ENCODE data around the gene RGS19. TPM values are rescaled to one million over a fixed set of nuclear protein-coding genes. Genes with fewer than 3 reads are reported as not detected.

The RGS19 gene
- total and polyA plus RNA-seq, 4 donors: 4.9 to 12.9 (median 6.3) TPM

DNA sequence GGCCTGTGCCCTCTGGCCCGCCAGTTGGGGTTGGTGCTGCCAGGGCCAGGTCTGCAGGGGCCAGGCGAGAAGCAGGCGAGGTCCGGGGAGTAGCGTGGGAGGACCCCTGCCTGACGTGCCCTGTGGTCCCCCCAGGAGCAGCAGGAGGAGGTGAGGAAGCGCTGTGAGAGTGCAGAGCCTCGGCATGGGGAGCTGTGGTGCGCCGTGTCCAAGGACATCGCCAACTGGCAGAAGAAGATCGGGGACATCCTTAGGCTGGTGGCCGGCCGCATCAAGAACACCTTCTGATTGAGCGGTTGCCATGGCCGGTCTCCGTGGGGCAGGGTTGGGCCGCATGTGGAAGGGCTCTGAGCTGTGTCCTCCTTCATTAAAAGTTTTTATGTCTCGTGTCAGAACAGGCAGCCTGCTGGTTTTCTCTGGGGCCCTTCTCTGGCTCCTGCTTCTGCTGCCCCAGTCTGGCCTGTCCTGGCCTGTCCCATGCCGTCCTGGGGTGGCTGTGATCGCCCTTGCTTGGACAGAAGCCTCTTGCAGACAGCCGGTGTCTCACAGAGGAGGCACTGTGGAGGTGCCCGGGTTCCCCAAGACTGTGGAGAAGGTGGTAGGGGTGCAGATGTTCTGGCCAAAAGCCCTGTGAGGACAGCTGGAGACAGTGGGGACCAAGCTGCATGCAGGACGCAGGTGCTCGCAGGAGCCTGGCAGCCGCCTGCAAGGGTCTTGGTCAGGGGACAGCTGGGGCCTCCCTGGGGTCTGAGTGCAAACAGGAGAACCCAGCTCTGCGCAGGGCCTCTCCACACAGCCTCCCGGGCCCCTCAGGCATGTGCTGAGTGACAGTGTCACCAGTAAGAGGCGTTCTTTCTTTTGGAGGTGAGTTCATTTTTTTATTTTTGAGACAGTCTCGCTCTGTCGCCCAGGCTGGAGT, 46.4 kb downstream of the RGS19 start:
- Histone ChIP-seq H3K27me3 (ENCODE audit: control insufficient read depth in 4 of 4, insufficient read depth in 4 of 4, low read length in 3 of 4) (no peaks in the 10 kb centered on the region), H3K4me3 (ENCODE audit: low read depth in 1 of 3, low read length in 3 of 3) (no peak overlapping the region), H3K9me3 (ENCODE audit: control insufficient read depth in 4 of 4, low read length in 3 of 4) (no peaks in the 10 kb centered on the region), H3K4me1 (ENCODE audit: control insufficient read depth in 4 of 4, insufficient read depth in 4 of 4, low read length in 3 of 4) (peaks cover 0 to 5% (median 3%) of the 10 kb centered on the region in 4 donors), H3K9ac (ENCODE audit: low read depth in 1 of 2, low read length in 2 of 2) (no peak overlapping the region), H3K36me3 (ENCODE audit: control insufficient read depth in 4 of 4, insufficient read depth in 3 of 4, low read depth in 1 of 4, low read length in 3 of 4) (peaks cover 15 to 57% (median 23%) of the 10 kb centered on the region in 4 donors), H3K27ac (ENCODE audit: low read depth in 1 of 2, low read length in 2 of 2) (no peak overlapping the region)
- 95% methylated on average over 31 of the region's 31 CpGs for WGBS
- DNase-seq (ENCODE audit: low spot score): no peak
- TF ChIP-seq EGR1 (IDR thresholded peaks at IDR 0.05; ENCODE audit: low read depth in 2 of 2) (no peak), HNF4A (conservative IDR thresholded peaks at IDR 0.05) (no peak)

DNA sequence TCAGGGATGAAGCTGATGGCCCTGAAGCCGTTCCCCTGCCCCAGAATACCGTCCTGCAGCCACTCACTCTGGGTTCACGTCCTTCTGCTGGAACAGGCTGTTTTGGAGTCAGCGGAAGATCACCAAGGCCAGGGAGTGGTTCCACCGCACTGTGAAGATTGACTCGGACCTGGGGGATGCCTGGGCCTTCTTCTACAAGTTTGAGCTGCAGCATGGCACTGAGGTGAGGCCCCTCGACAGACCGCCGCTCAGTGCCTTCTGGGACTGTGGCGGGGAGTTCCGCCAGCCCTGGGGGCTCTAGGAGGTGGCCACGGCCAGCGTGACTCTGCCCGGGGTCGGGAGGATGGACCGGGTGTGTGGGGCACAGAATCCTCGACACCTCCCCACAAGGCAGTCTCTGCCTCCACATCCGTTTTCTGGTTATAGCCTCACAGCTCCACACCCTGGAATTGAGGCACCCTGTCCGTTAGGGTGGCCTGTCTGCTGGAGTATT, 47.5 kb downstream of the RGS19 start:
- H3K4me1 ChIP-seq (ENCODE audit: control insufficient read depth in 4 of 4, insufficient read depth in 4 of 4, low read length in 3 of 4): no peaks in the 10 kb centered on the region

More for the DNA sequence above, 47.5 kb downstream of the RGS19 start:
- H3K4me3 ChIP-seq (ENCODE audit: low read depth in 1 of 3, low read length in 3 of 3): no peak overlapping the region
- 94% methylated on average over 19 of the region's 19 CpGs for WGBS
- no peaks in the 10 kb centered on the region for H3K9me3 ChIP-seq (ENCODE audit: control insufficient read depth in 4 of 4, low read length in 3 of 4)
- no peak for DNase-seq (ENCODE audit: low spot score)
- H3K36me3 ChIP-seq (ENCODE audit: control insufficient read depth in 4 of 4, insufficient read depth in 3 of 4, low read depth in 1 of 4, low read length in 3 of 4): peaks cover 18 to 68% (median 32%) of the 10 kb centered on the region in 4 donors
- no peaks in the 10 kb centered on the region for H3K27me3 ChIP-seq (ENCODE audit: control insufficient read depth in 4 of 4, insufficient read depth in 4 of 4, low read length in 3 of 4)
- no peak overlapping the region for H3K27ac ChIP-seq (ENCODE audit: low read depth in 1 of 2, low read length in 2 of 2)
- TF ChIP-seq JUND (IDR thresholded peaks at IDR 0.05) (no peak), HNF4A (conservative IDR thresholded peaks at IDR 0.05) (no peak), HNF4G (IDR thresholded peaks at IDR 0.05) (no peak), FOXA1 (IDR thresholded peaks at IDR 0.05) (no peak), RXRA (IDR thresholded peaks at IDR 0.05) (no peak), YY1 (IDR thresholded peaks at IDR 0.05) (no peak), TAF1 (conservative IDR thresholded peaks at IDR 0.05) (no peak), GABPA (IDR thresholded peaks at IDR 0.05 in 1 of 2, conservative IDR thresholded peaks at IDR 0.05 in 1 of 2) (no peak), NR2F2 (IDR thresholded peaks at IDR 0.05) (no peak)
- TF ChIP-seq, protein P1, sequence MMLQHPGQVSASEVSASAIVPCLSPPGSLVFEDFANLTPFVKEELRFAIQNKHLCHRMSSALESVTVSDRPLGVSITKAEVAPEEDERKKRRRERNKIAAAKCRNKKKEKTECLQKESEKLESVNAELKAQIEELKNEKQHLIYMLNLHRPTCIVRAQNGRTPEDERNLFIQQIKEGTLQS (IDR thresholded peaks at IDR 0.05): no peak
- TF ChIP-seq, protein P2, sequence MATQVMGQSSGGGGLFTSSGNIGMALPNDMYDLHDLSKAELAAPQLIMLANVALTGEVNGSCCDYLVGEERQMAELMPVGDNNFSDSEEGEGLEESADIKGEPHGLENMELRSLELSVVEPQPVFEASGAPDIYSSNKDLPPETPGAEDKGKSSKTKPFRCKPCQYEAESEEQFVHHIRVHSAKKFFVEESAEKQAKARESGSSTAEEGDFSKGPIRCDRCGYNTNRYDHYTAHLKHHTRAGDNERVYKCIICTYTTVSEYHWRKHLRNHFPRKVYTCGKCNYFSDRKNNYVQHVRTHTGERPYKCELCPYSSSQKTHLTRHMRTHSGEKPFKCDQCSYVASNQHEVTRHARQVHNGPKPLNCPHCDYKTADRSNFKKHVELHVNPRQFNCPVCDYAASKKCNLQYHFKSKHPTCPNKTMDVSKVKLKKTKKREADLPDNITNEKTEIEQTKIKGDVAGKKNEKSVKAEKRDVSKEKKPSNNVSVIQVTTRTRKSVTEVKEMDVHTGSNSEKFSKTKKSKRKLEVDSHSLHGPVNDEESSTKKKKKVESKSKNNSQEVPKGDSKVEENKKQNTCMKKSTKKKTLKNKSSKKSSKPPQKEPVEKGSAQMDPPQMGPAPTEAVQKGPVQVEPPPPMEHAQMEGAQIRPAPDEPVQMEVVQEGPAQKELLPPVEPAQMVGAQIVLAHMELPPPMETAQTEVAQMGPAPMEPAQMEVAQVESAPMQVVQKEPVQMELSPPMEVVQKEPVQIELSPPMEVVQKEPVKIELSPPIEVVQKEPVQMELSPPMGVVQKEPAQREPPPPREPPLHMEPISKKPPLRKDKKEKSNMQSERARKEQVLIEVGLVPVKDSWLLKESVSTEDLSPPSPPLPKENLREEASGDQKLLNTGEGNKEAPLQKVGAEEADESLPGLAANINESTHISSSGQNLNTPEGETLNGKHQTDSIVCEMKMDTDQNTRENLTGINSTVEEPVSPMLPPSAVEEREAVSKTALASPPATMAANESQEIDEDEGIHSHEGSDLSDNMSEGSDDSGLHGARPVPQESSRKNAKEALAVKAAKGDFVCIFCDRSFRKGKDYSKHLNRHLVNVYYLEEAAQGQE (IDR thresholded peaks at IDR 0.05): no peak
- TF ChIP-seq, protein P3, sequence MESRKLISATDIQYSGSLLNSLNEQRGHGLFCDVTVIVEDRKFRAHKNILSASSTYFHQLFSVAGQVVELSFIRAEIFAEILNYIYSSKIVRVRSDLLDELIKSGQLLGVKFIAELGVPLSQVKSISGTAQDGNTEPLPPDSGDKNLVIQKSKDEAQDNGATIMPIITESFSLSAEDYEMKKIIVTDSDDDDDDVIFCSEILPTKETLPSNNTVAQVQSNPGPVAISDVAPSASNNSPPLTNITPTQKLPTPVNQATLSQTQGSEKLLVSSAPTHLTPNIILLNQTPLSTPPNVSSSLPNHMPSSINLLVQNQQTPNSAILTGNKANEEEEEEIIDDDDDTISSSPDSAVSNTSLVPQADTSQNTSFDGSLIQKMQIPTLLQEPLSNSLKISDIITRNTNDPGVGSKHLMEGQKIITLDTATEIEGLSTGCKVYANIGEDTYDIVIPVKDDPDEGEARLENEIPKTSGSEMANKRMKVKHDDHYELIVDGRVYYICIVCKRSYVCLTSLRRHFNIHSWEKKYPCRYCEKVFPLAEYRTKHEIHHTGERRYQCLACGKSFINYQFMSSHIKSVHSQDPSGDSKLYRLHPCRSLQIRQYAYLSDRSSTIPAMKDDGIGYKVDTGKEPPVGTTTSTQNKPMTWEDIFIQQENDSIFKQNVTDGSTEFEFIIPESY (IDR thresholded peaks at IDR 0.05): no peak
- no peak overlapping the region for H3K9ac ChIP-seq (ENCODE audit: low read depth in 1 of 2, low read length in 2 of 2)

Measured in liver (tissue), 9 donors.